K562 (cell line): Measurements from ENCODE around the gene GLRX.

ENCODE experiments used
- DMBX1 ChIP-seq: fragments of 250-450 bp; sonication (Bioruptor Pico); IDR thresholded peaks from 2 replicates; pipeline ENCODE4 v1.8.0; 2022; ENCODE audit warnings: inconsistent platforms, mild to moderate bottlenecking, moderate library complexity, borderline replicate concordance
- IRF1 ChIP-seq: sonication (generic); formaldehyde crosslinking; IDR thresholded peaks from 2 replicates; pipeline ENCODE4 v1.8.0; 2022; ENCODE audit warnings: missing genetic modification reagents, mild to moderate bottlenecking, borderline replicate concordance
- KLF10 ChIP-seq: fragments of 250-450 bp; sonication (Bioruptor Pico); IDR thresholded peaks from 2 replicates; pipeline ENCODE4 v1.6.1; 2021; ENCODE audit warnings: matching md5 sums
- NCOR1 ChIP-seq: fragments of 450-650 bp; IDR thresholded peaks from 2 replicates; pipeline ENCODE4 v1.6.1; 2016; ENCODE audit warnings: mild to moderate bottlenecking, moderate library complexity
- POLR2A ChIP-seq: fragments of 450-650 bp; conservative IDR thresholded peaks from 2 replicates; pipeline ENCODE4 v1.6.1; 2016
- POLR3A ChIP-seq: IDR thresholded peaks from 2 replicates; pipeline ENCODE4 v1.6.1; 2011; ENCODE audit warnings: borderline replicate concordance, mild to moderate bottlenecking, moderate library complexity; ENCODE audit not compliant: insufficient read length, insufficient read depth; ENCODE audit errors: extremely low read depth
- SOX6 ChIP-seq: fragments of 450-650 bp; IDR thresholded peaks from 2 replicates; pipeline ENCODE4 v1.6.1; 2014; ENCODE audit warnings: mild to moderate bottlenecking
- SP2 ChIP-seq: IDR thresholded peaks from 2 replicates; pipeline ENCODE4 v1.6.1; 2011; ENCODE audit warnings: mild to moderate bottlenecking, low read depth, low read length, moderate library complexity; ENCODE audit not compliant: poor library complexity, severe bottlenecking; ENCODE audit errors: extremely low read depth
- YY1 ChIP-seq, 3 experiments: IDR thresholded peaks; 2 replicates each; pipeline ENCODE4 v1.6.1; 2011; ENCODE audit warnings: low read length in 2 of 3, mild to moderate bottlenecking in 2 of 3, moderate library complexity in 2 of 3, borderline replicate concordance in 1 of 3, control low read depth in 1 of 3, low read depth in 1 of 3; ENCODE audit not compliant: insufficient read depth in 3 of 3, insufficient replicate concordance in 2 of 3, control insufficient read depth in 1 of 3, insufficient read length in 1 of 3; ENCODE audit errors: extremely low read depth in 1 of 3
- ZHX1 ChIP-seq: fragments of 150-350 bp; conservative IDR thresholded peaks from 2 replicates; pipeline ENCODE4 v1.6.1; 2014; ENCODE audit warnings: low read length
- ZNF121 ChIP-seq: sonication (generic); formaldehyde crosslinking; conservative IDR thresholded peaks from 2 replicates; pipeline ENCODE4 v1.8.0; 2022; ENCODE audit warnings: missing genetic modification reagents
- ZNF384 ChIP-seq: IDR thresholded peaks from 2 replicates; pipeline ENCODE4 v1.6.1; 2012; ENCODE audit warnings: low read depth, low read length, improper control_type of control experiment
- ZNF512 ChIP-seq: IDR thresholded peaks from 2 replicates; pipeline ENCODE4 v1.6.1; 2016; ENCODE audit warnings: missing genetic modification characterization, missing compliant biosample characterization
- TF ChIP-seq, protein P1 (sequence below): sonication (generic); formaldehyde crosslinking; IDR thresholded peaks from 2 replicates; pipeline ENCODE4 v1.8.1; 2022; ENCODE audit warnings: missing genetic modification reagents

DNA sequence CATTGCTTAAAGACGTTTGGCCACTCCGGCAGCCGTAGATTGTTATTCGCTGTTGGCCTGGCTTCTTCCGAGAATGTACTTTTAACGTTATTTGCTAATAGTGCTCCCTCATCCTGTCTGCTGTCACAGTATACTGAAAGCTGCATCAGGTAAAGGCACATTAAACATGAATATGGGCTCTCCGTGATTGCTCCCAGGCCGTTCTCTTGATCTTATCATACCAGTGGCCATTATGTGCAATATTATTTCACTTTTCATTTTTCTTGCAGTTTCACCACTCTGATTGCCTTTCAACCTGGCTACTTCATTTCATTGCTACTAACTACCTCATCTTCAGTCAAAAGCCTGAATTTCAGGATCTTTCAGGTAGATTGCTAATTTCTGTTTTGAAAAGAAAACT is 34.0 kb downstream of the GLRX start:
- TF ChIP-seq ZNF384 (no peak), KLF10 (CRISPR knock-in tag) (no peak), SP2 (no peak), NCOR1 (no peak), ZNF512 (tag) (no peak), ZNF121 (no peak), SOX6 (no peak), POLR3A (no peak), POLR2A (no peak), ZHX1 (no peak), DMBX1 (CRISPR knock-in tag) (no peak), IRF1 (CRISPR knock-in tag) (no peak), YY1 (IDR thresholded peaks at IDR 0.05; ENCODE audit: borderline replicate concordance in 1 of 3, control insufficient read depth in 1 of 3, extremely low read depth in 1 of 3, insufficient read depth in 3 of 3, insufficient read length in 1 of 3, insufficient replicate concordance in 2 of 3, low read depth in 1 of 3, low read length in 2 of 3) (no peak)
- TF ChIP-seq, protein P1, sequence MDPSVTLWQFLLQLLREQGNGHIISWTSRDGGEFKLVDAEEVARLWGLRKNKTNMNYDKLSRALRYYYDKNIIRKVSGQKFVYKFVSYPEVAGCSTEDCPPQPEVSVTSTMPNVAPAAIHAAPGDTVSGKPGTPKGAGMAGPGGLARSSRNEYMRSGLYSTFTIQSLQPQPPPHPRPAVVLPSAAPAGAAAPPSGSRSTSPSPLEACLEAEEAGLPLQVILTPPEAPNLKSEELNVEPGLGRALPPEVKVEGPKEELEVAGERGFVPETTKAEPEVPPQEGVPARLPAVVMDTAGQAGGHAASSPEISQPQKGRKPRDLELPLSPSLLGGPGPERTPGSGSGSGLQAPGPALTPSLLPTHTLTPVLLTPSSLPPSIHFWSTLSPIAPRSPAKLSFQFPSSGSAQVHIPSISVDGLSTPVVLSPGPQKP (CRISPR knock-in tag): no peak
